AG09319 (cell line): ENCODE results near the gene BSG.

Source experiments
- DNase-seq: peaks from one replicate; pipeline ENCODE4 v3.0.0-alpha.2; 2010; ENCODE audit warnings: low read depth; ENCODE audit errors: extremely low read depth
- CTCF ChIP-seq: IDR thresholded peaks from 2 replicates; pipeline ENCODE4 v1.5.1; 2011; ENCODE audit warnings: low read depth, mild to moderate bottlenecking, inconsistent platforms, low read length, moderate library complexity

Gene BSG

GRCh38 chr19:612941-613340 lies 40.5 kb downstream of the BSG start:
- TF ChIP-seq CTCF: no peak
- DNase-seq: no peak

GRCh38 chr19:613732-614567 lies 41.6 kb downstream of the BSG start:
- TF ChIP-seq CTCF: no peak
- no peak for DNase-seq

- DNase-seq: no peak
- no peak for TF ChIP-seq CTCF
Measured at GRCh38 chr19:615619-616018, 43.2 kb downstream of the BSG start.

- TF ChIP-seq CTCF: no peak
- DNase-seq: no peak
Measured at GRCh38 chr19:616062-616700, 43.8 kb downstream of the BSG start.

DNA sequence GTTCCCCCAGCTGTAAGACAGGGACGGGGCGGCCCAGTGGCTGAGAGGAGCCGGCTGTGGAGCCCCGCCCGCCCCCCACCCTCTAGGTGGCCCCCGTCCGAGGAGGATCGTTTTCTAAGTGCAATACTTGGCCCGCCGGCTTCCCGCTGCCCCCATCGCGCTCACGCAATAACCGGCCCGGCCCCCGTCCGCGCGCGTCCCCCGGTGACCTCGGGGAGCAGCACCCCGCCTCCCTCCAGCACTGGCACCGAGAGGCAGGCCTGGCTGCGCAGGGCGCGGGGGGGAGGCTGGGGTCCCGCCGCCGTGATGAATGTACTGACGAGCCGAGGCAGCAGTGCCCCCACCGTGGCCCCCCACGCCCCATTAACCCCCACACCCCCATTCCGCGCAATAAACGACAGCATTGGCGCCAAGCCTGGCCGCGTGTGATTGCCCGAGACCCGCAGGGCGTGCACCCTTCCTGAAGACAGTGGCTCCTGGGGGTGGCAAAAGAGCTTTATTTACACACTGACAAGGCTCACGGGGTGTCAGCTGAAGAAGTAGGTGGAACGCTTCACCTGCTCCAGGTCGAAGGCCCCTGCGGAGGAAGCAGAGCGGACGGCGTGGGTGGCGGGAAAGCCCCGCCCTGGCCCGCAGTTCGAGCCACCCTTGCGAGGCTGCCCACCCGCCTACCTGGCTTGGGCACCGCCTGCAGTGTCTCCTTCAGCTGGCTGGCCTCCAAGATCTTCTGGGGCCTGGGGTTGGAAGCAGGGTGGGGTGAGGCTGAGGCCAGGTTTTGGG lies 44.5 kb downstream of the BSG start:
- DNase-seq: no peak

DNA sequence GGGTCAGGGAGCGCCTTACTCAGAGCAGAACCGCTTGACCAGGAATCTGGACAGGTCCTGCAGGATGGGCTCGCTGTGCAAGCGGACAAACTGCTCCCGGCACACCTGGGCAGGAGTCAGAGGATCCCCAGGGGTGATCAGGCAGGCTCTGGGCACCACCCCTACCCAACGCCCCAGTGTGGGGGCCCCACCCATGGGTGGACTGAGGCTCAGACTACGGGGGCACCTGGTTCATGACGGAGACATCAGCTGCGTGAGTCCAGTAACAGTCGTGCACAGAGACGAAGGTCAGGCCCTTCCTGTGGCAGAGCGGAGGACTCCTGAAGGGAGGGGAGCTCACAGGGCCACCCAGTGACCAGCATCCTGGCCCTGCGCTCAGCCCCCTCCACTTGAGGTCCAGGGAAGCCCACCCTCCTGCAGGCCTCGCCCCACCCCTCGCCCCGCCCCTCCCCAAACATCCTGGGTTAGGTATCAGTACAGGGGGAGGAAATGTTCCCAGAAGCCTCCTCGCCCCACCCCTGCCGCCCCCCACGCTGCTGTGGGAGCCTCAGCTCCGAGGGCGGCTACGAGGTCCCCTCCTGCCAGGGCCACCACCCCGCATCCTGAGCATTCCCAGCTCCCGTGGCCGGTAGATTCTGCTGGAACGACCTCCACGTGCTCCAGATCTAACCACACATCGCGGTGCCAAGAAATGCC lies 45.3 kb downstream of the BSG start:
- no peak for TF ChIP-seq CTCF
- no peak for DNase-seq

More for the DNA sequence above, 44.5 kb downstream of the BSG start:
- no peak for TF ChIP-seq CTCF
